Keratinocyte (primary cell): Measurements from ENCODE around the gene GOLGA8K. TPM values are rescaled to one million over a fixed set of nuclear protein-coding genes. Genes with fewer than 3 reads are reported as not detected.
"Not testable (repeated sequence)": the region's sequence is repeated elsewhere in the genome, so short reads cannot be mapped to it uniquely, and the experiment has no call there.

Experiments used
- DNase-seq: peaks from one replicate; pipeline ENCODE4 v3.0.0-alpha.2; 2011; ENCODE audit warnings: low read depth, missing footprints, low spot score
- FAIRE-seq: peaks from 2 replicates; lab custom pipeline; 2011; peaks lifted over from hg19 to GRCh38; lab: Jason Lieb, UNC
- H2AFZ ChIP-seq: 2 replicates; pipeline ENCODE4 v1.6.0; 2012; ENCODE audit warnings: low read length, control low read depth, inconsistent platforms; ENCODE audit not compliant: control insufficient read depth
- H3K27ac ChIP-seq: 2 replicates; pipeline ENCODE4 v1.5.1; 2011; ENCODE audit warnings: low read length; ENCODE audit not compliant: control insufficient read depth, insufficient read depth
- H3K27me3 ChIP-seq: 3 replicates; pipeline ENCODE4 v1.6.0; 2011; ENCODE audit warnings: low read length; ENCODE audit not compliant: control insufficient read depth, insufficient read depth; ENCODE audit errors: extremely low read depth
- H3K36me3 ChIP-seq, 2 experiments: 2 replicates in 1 of 2; 3 replicates in 1 of 2; pipeline ENCODE4 v1.5.1; 2011; ENCODE audit warnings: low read length in 2 of 2, mild to moderate bottlenecking in 1 of 2; ENCODE audit not compliant: control insufficient read depth in 2 of 2, insufficient read depth in 2 of 2; ENCODE audit errors: extremely low read depth in 1 of 2
- H3K4me1 ChIP-seq: 3 replicates; pipeline ENCODE4 v1.5.1; 2011; ENCODE audit warnings: low read length; ENCODE audit not compliant: control insufficient read depth, insufficient read depth; ENCODE audit errors: extremely low read depth
- H3K4me2 ChIP-seq: 3 replicates; pipeline ENCODE4 v1.6.0; 2011; ENCODE audit warnings: low read depth, low read length; ENCODE audit not compliant: control insufficient read depth, insufficient read depth; ENCODE audit errors: extremely low read depth
- H3K4me3 ChIP-seq, 3 experiments: fragments of 200-600 bp in 1 of 3; sonication (generic) in 1 of 3; 2 replicates in 2 of 3; 3 replicates in 1 of 3; pipeline ENCODE4 v1.5.1; 2011 to 2016; ENCODE audit warnings: low read length in 3 of 3, mild to moderate bottlenecking in 3 of 3, control low read depth in 2 of 3, inconsistent platforms in 1 of 3, low read depth in 1 of 3, mixed read lengths in 1 of 3, mixed run types in 1 of 3, moderate library complexity in 1 of 3; ENCODE audit not compliant: control insufficient read depth in 2 of 3, insufficient read depth in 2 of 3; ENCODE audit errors: extremely low read depth in 1 of 3
- H3K79me2 ChIP-seq: 2 replicates; pipeline ENCODE4 v1.6.0; 2012; ENCODE audit warnings: low read length; ENCODE audit not compliant: control insufficient read depth, insufficient read depth
- H3K9ac ChIP-seq: 3 replicates; pipeline ENCODE4 v1.6.0; 2011; ENCODE audit warnings: low read length; ENCODE audit not compliant: control insufficient read depth, insufficient read depth; ENCODE audit errors: extremely low read depth
- H3K9me1 ChIP-seq: 3 replicates; pipeline ENCODE4 v1.6.0; 2011; ENCODE audit warnings: low read length; ENCODE audit not compliant: control insufficient read depth, insufficient read depth; ENCODE audit errors: extremely low read depth
- H3K9me3 ChIP-seq: 2 replicates; pipeline ENCODE4 v1.5.1; 2012; ENCODE audit warnings: low read depth, low read length; ENCODE audit not compliant: control insufficient read depth
- H4K20me1 ChIP-seq: 3 replicates; pipeline ENCODE4 v1.6.0; 2011; ENCODE audit warnings: low read length; ENCODE audit not compliant: control insufficient read depth, insufficient read depth; ENCODE audit errors: extremely low read depth
- dilution Hi-C: fragments of 300-500 bp; cut with MboI; formaldehyde crosslinking; loops from one replicate; pipeline ENCODE4 v1.7.0; 2020; ENCODE audit warnings: low sequenced_read_pairs; ENCODE audit not compliant: extremely low pct_ligation_motif_present
- polyA plus RNA-seq, 5 experiments: library from polyadenylated mRNA; depleted of rRNA in 3 of 5; stranded (reverse) in 3 of 5; stranded (forward) in 1 of 5; unstranded in 1 of 5; fragments of >200 nt; gene quantifications; 1 replicate in 1 of 5; 2 replicates in 3 of 5; 3 replicates in 1 of 5; pipeline versions ENCODE4 v1.2.1 to v1.2.3, GENCODE V29; 2011 to 2012; ENCODE audit warnings: missing spikeins in 2 of 5, low read depth in 1 of 5, low replicate concordance in 1 of 5

The GOLGA8K gene
- polyA plus RNA-seq, 1 donor (not counting 4 experiments of a cell fraction or from before 2014, with no cell fraction given): not detected

DNA sequence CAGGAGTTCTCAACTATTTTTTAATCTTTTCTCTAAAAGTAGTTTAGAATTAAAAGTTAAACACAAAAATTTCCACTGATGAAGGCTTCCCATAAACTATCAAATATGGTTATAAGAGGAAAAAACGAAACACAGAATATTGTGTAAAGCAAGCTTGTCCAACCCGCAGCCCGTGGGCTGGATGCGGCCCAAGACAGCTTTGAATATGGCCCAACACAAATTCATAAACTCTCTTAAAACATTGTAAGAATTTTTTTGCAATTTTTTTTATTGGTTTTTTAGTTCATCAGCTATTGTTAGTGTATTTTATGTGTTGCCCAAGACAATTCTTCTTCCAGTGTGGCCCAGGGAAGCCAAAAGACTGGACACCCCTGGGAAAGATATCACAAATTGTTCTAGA, 23.4 kb upstream of the GOLGA8K start:
- DNase-seq, H3K9ac ChIP-seq, H3K4me3 ChIP-seq, H3K36me3 ChIP-seq, FAIRE-seq, dilution Hi-C loops, H3K9me1 ChIP-seq, H3K9me3 ChIP-seq, H3K4me1 ChIP-seq, H3K4me2 ChIP-seq, H2AFZ ChIP-seq, H4K20me1 ChIP-seq, H3K79me2 ChIP-seq, H3K27me3 ChIP-seq, H3K27ac ChIP-seq: not testable (repeated sequence)

DNA sequence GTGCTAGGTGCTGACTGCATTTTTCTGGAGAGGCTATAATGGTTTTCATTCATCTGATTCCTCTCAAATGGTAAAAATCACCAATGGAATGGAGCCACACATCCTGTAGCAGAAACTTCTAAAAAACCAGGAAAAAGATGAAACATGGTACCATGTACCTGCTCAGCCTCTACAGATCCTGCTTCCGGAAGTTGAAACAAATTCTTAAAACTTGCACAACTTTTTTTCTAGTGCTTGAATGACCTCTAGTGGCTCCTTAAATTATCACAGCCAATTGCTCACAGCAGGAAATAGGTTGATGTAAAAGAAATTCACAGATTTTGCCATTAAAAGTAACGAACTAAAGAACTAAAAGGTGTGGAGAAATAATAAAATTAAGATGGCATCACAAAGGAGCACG, 4.8 kb upstream of the GOLGA8K start:
- dilution Hi-C loops: not testable (repeated sequence)

DNA sequence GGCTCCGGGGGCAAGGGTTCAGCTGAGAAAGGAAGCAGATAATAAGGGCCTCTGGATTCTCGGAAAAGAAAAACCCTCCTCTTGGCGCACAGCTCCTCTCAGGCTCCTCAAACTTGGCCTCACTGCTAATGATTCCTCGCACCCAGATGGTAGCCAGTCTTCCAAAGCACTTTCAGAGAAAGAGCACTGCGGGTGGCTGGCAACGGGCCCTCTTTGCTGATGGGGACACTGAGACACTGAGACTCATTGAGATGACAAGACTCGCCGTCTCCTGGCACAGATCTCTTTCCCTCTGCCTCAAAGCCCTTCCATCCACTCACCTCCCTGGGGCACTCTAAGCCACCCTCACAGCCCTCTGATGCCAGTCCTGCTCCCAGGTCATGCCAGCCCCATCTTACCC, 6.6 kb downstream of the GOLGA8K start:
- H3K79me2 ChIP-seq, H2AFZ ChIP-seq, H3K4me2 ChIP-seq, H3K27ac ChIP-seq, H3K4me1 ChIP-seq, H3K4me3 ChIP-seq, H3K9ac ChIP-seq, H4K20me1 ChIP-seq, FAIRE-seq, H3K36me3 ChIP-seq, H3K27me3 ChIP-seq, H3K9me1 ChIP-seq, dilution Hi-C loops, DNase-seq, H3K9me3 ChIP-seq: not testable (repeated sequence)

More for the DNA sequence above, 4.8 kb upstream of the GOLGA8K start:
- H3K4me2 ChIP-seq, H3K27me3 ChIP-seq, H3K9ac ChIP-seq, H3K4me3 ChIP-seq, H3K36me3 ChIP-seq, H3K9me1 ChIP-seq, H2AFZ ChIP-seq, H3K79me2 ChIP-seq, DNase-seq, H4K20me1 ChIP-seq, FAIRE-seq, H3K9me3 ChIP-seq, H3K4me1 ChIP-seq, H3K27ac ChIP-seq: not testable (repeated sequence)

DNA sequence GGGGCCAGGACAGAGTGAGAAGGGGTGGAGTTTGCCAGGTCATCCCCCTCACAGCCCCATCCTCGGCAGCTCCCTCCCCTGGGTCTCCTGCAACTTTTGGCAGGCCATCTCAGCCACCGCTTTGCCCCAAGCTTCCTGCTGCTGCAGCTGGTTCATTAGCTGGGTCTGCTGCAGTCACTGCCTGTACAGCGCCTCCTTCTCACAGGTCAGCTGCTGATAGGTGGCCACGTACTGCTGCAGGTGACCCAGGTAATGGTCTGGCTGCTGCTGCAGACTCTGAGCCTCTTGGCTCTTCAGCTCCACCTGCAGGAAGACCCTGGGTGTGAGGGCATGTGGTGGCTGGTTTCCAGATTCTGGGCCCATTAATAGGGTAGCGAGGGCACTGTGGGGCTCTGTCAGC, 8.3 kb downstream of the GOLGA8K start:
- H3K27me3 ChIP-seq, H3K4me2 ChIP-seq, H3K36me3 ChIP-seq, H3K4me3 ChIP-seq, H3K9ac ChIP-seq, H3K27ac ChIP-seq, H3K79me2 ChIP-seq, H3K9me1 ChIP-seq, H4K20me1 ChIP-seq, dilution Hi-C loops, DNase-seq, FAIRE-seq, H2AFZ ChIP-seq, H3K9me3 ChIP-seq, H3K4me1 ChIP-seq: not testable (repeated sequence)

DNA sequence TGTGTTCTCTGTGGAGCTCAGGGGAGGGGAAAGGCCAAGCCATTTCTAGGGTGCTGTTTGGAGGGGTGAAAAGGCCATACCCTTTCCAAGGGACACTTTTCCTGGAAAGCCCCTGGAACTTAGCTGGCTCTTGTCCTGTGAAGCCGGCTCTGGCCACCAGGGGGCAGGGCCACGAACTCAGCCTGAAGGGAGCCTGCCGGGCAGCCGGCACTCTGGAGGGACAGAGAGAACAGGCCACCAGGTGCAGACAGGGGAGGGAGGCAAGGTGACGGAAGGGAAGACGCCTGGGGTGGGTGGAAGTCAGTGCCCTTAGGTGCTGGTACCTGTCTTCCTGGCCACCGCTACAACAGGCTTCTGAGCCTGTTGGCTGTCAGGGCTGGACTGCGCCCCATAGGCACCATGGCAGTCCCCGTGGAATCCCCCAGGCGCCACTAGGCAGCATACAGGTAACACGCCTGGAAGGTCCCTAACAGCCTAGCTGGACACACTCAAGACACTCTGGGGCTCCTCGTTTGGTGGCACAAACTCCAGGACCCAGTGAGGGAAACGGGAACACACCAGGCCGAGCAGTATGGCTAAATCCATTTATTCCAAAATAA, 14.9 kb downstream of the GOLGA8K start:
- H3K79me2 ChIP-seq, H3K4me3 ChIP-seq, H3K27me3 ChIP-seq, H3K27ac ChIP-seq, dilution Hi-C loops, H3K9me1 ChIP-seq, H3K36me3 ChIP-seq, FAIRE-seq, H3K4me2 ChIP-seq, H3K9me3 ChIP-seq, H3K4me1 ChIP-seq, H3K9ac ChIP-seq, H4K20me1 ChIP-seq, DNase-seq, H2AFZ ChIP-seq: not testable (repeated sequence)
